ENCODE measurements around the gene IFITM1.
"Not testable (repeated sequence)": the region's sequence is repeated elsewhere in the genome, so short reads cannot be mapped to it uniquely, and the experiment has no call there.

IFITM1 gene

DNA sequence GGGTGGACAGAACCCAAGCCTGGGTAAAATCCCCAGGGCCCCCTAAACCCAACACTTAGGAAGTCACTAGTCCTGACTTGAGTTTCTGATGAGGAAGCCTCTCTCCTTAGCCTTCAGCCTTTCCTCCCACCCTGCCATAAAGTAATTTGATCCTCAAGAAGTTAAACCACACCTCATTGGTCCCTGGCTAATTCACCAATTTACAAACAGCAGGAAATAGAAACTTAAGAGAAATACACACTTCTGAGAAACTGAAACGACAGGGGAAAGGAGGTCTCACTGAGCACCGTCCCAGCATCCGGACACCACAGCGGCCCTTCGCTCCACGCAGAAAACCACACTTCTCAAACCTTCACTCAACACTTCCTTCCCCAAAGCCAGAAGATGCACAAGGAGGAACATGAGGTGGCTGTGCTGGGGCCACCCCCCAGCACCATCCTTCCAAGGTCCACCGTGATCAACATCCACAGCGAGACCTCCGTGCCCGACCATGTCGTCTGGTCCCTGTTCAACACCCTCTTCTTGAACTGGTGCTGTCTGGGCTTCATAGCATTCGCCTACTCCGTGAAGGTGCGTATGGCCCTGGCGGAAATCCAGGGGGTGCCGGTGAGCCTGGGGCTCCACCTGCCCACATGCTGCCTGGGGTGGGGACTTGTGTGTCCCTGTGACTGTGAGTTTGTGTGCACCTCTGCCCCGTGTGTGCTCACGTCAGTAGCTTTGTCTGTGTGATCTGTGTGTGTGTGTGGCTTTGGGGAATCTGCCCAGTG is at the start of gene IFITM1:
Gene IFITM1, plus strand, starts transcription at position 254 of the 767 bp plus-strand sequence. Its CDS starts 131 bp downstream, at position 385.
- DNase-seq (ENCODE audit: low read depth in 1 of 2, low spot score in 1 of 2): no peak

DNA sequence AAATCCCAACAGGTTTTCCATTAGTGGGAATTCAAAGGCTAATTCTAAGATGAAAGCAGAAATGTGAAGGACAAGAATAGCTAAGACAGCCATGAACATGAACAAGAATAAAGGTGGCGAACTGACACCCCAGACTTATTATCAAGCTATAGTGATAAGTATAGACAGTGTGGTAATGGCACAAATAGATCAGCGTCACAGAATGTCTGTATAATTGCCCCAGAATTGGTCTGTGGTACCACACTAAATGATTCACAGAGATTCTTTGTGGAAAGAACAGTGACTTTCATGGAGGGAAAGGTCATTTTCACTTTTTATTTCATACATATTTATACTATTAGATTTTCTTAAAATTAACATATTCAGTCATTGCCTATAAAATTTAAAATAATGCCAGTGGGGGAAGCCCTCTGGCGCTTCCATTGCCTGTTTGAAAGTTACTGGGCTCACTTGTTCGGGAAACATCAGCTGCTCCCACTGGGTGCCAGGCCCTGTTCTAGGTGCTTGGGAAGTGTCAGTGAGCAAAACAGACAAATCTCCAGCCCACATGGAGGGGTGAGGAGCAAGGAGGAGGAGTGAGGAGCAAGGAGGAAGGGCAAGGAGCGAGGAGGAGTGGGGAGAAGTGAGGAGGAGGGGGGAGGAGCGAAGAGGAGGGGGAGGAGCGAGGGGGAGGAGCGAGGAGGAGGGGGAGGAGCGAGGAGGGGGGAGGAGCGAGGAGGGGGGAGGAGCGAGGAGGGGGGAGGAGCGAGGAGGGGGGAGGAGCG is 47.0 kb upstream of the IFITM1 start:
- DNase-seq (ENCODE audit: low read depth in 1 of 2, low spot score in 1 of 2): no peak

DNA sequence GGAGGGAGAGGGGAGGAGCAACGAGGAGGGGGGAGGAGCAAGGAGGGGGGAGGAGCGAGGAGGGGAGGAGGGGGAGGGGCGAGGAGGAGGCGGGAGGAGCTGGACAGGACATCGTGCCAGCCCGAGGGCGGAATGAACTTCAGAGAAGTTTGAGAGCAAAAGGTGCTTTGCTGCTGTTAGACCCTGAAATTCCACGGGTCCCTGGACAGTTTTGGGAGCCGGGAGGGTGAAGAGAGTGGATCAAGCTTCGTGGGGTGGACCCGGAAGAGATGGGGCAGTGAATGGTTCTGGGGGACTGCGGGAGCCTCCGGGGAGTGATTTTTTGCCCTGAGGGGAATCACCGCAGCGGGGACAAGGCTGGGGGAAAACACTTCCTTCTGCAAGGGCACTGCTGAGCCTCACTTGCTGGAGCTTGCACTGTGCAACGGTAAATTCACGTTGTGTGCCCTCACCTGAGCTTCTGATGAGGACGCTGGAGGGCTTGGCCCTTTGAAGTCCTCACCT is 46.3 kb upstream of the IFITM1 start:
- DNase-seq (ENCODE audit: low read depth in 1 of 2, low spot score in 1 of 2): no peak

DNA sequence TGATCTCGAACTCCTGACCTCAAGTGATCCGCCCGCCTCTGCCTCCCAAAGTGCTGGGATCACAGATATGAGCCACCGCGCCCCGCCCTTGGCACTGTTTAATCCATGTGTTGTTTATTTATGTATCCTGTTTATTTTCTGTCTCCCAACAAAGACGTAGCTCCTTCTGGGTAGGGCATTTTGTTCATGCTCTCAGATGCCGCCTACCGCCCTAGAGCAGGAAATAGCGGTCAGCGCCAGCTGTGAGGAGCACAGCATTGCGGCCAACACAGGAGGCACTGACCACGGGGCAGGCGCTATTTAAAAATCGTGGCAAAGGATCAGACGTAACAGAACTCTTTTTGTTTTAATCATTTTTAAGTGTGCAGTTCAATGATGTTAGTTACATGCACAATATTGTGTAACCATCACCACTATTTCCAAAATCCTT is 45.1 kb upstream of the IFITM1 start:
- DNase-seq (ENCODE audit: low read depth in 1 of 2, low spot score in 1 of 2): not testable (repeated sequence)

DNA sequence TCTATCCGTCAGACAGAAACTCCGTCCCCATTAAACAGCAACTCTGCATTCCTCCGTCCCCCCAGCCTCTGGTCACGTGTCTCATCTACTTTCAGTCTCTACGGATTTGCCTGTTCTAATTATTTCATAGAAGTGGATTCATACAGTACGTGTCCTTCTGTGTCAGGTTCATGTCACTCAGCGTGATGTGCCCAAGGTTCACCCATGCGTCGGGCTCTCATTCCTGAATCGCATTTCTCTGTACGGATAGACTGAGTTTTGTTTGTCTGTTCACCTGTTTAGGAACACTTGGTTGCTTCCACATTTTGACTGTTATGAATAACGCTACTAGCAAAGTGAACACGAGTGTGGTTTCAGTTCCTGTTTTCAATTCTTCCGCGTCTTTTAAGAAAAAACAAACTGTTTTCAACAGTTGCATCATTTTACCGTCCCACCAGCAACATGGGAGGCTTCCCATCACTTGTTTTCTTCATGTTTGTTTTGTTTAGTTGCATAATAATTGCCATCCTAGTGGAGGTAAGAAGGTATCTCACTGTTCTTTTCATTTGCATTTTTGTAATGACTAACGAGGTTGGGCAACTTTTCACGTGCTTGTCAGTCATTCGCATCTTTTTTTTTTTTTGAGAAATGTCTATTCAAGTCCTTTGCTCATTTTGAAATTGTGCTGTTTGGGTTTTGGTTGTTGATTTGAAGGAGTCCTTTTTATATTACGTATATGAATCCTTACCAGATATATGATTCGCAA is 44.5 kb upstream of the IFITM1 start:
- no peak for DNase-seq (ENCODE audit: low read depth in 1 of 2, low spot score in 1 of 2)

DNA sequence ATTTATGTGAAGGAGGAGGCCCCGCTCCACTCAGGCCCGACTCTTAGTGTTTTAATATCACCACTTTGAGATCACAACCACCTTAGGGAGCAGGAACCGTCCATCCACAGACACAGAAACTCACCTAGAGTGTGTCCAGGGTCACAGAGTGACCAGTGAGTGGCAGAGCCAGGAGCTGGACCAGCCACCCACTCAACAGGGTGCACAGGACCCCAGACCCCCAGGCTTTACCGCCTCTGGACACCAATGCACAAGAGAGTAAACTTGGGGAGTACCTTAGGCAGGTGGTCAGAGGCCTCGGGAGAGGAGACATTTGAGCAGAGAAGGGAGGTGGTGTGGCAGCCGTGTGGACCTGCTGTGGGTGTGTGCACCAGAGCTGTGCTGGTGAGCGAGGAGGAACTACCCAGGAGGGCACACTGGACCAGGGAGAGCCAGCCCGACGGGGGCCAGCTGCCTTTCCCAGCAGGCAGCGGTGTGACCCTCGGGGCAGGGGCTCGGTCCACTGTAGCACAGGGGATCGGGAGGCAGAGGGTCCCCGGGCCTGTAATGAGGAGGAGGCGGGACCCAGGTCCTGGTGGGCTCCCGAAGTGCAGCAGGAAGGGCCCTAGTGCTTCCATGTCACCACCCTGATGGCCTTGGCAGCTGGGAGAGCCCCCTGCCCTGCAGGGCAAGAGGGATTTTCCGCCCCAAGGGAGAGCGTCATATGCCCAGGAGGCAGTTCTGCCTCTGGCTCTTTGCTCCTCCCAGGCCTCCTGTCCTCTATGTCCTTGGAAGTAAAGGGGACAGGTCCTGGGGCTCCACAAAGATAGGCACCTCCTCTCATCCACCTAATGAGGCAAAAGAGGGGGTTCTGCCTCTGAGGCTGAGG is 43.2 kb upstream of the IFITM1 start:
- DNase-seq (ENCODE audit: low read depth in 1 of 2, low spot score in 1 of 2): no peak

DNA sequence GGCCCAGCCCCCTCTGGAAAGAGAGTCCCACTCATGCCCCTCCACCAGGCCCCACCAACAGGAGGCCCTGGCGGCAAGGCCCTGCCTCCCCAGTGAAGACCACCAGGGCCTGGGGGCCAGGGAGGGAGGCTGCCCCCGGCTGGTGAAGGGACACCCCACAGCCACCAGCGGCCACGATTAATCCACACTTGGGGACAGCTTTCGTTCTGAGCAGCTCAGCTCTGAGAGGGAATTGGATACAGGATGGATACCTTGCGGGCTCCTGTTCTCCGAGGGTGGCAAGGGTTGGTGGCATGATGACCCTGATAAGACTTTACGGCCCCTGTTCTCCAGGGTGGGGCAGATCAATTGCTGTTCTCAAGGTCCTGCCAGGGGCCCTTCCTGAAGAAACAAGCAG is 42.5 kb upstream of the IFITM1 start:
- DNase-seq (ENCODE audit: low read depth in 1 of 2, low spot score in 1 of 2): no peak

DNA sequence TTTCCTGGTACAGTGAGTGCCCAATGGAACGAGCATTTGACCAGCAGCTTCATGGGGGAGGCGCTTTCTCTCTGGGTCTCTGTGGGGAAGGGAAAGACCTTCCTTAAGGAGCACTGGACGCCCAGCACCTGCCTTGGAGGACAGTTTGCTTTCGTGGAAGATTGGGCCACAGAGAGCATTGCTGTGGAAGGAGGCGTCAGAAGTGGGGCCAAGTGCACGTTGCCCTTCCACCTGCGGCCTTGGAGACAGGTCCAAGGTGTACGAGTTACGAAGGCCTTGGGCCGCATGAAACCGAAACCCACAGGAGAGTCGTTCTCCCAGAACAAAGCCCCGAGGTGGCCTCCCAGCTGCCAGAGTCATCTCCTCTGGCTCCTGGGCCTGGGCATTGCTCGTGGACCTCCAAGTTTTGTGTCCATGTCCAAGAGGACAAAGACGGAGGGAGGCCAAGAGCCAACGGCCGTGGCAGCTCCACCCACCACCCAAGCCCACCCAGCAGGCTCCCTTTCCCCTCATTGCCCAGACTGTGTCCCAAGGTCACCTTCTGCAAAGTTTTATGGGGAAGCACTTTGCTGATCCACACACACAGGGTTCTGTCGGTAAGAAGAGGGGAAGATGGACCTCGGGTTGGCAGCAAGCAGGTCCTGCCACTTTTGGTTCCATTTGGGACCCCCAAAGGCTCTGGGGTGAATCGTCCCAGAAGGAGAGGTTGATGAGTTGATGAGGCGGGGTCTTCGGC is 41.5 kb upstream of the IFITM1 start:
- no peak for DNase-seq (ENCODE audit: low read depth in 1 of 2, low spot score in 1 of 2)

DNA sequence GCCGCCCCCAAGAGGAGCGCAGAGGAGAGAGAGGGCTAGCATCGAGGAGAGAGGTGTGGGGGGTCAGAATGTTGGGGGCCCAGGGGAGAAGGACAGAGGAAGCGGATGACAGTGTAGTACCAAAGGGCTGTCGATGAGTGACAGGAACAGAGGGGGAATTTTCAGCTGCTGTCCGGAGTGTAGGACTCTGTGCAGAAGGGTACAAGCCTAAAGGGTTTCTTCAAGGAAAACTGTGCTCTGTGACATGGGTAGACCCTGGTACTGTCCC is 41.0 kb upstream of the IFITM1 start:
- no peak for DNase-seq (ENCODE audit: low read depth in 1 of 2, low spot score in 1 of 2)

DNA sequence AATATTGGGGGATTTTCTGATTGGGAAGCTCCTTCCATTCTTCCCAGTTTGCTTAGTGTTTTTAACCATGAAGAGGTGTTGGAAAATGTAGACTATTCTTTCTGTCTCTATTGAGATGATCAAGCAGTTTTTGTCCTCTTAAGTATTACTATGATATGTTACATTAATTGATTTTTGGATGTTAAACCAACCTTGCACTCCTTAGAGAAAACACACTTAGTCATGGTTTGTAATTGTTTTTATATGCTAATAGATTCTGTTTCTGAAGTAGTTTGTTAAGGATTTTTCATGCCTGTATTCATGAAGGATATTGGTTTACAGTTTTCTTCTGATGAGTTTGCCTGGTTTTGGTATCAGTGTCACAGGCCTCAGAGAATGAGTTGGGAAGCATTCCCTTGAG is 37.6 kb upstream of the IFITM1 start:
- DNase-seq (ENCODE audit: low read depth in 1 of 2, low spot score in 1 of 2): no peak

DNA sequence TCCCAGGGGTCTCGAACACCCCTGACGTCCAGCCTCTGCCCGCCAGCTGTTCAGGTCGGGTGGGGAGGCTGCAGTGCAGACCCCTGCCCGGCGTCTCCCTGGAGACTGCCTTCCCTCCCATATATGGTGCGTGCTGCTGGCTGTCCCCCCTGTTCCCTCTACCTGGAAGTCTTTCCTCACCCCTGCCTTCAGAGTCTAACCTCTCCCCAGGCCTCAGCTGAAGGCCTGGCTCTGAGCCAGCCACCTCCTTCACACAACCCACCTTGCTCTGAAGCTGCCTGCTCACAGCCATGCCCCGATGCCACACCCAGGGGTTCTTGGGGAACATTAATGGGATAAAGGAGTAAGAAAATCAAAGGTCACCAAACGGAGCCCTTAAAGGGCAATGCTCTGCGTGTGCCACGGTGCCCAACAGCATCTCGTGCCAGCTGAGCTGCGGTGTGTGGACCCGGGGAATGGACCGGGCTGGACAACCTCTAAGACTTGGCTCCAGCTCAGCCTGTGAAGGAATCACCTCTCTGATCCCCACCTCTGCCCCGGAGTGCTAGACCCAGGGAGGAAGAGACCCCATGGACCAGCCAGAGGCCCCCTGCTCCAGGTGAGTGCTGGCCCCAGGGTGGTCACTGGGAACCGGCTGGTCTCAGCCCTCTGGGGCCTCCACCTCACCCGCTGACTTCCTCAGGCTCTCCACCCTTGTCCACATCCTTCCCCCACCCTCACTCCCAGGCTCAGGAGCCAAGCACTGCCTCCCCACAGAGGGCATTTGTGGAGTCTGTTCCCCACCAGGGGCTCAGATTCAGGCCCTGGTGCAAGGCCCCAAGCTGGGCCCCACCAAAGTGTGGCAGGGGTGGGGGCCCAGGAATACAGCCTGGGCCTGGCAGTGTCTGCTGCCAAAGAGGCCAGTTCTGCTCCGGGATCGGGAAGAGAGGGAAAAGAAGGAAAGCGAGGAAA is 35.6 kb upstream of the IFITM1 start, which contains the start of gene NLRP6:
Gene NLRP6, plus strand, starts transcription at position 407 of the 951 bp plus-strand sequence. Its CDS starts 163 bp downstream, at position 570.
- DNase-seq (ENCODE audit: low read depth in 1 of 2, low spot score in 1 of 2): no peak

DNA sequence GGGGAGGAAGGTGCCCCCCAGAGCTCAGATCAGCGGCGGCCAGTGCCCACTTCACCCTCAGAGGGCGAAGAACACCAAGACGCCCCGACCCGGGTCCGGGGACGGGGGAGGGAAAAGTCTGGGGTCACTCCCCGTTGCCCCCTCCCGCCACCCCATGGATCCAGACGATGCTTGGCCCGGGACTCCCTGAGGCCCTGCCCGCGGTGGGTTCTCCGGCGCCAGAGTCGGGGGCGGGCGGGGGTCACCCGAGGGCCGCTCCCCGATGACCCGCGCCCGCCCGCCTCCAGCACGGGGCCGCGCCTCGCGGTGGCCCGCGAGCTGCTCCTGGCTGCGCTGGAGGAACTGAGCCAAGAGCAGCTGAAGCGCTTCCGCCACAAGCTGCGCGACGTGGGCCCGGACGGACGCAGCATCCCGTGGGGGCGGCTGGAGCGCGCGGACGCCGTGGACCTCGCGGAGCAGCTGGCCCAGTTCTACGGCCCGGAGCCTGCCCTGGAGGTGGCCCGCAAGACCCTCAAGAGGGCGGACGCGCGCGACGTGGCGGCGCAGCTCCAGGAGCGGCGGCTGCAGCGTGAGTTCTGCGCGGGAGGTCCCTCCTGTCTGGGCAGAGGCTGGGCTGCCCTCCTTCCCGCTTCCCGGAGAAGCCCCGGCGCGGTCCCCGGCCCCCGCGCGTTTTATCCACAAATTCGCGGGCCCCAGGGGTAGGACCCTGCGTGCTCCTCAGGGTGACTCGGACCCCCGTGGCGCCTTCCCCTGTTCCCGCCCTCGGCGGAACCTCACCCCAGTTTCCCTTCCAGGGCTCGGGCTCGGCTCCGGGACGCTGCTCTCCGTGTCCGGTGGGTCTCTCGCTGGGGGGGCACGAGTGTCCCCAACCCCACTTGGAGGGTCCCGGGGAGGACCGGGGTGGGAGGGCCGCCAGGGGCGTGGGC is 34.5 kb upstream of the IFITM1 start:
- no peak for DNase-seq (ENCODE audit: low read depth in 1 of 2, low spot score in 1 of 2)

DNA sequence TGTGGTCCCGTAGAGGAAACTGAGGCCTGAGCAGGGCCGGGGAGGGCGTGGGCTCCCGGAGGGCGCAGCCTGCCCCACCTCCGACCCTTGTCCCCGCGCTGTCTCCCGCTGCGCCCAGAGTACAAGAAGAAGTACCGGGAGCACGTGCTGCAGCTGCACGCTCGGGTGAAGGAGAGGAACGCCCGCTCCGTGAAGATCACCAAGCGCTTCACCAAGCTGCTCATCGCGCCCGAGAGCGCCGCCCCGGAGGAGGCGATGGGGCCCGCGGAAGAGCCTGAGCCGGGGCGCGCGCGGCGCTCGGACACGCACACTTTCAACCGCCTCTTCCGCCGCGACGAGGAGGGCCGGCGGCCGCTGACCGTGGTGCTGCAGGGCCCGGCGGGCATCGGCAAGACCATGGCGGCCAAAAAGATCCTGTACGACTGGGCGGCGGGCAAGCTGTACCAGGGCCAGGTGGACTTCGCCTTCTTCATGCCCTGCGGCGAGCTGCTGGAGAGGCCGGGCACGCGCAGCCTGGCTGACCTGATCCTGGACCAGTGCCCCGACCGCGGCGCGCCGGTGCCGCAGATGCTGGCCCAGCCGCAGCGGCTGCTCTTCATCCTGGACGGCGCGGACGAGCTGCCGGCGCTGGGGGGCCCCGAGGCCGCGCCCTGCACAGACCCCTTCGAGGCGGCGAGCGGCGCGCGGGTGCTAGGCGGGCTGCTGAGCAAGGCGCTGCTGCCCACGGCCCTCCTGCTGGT is 33.7 kb upstream of the IFITM1 start:
- no peak for DNase-seq (ENCODE audit: low read depth in 1 of 2, low spot score in 1 of 2)

DNA sequence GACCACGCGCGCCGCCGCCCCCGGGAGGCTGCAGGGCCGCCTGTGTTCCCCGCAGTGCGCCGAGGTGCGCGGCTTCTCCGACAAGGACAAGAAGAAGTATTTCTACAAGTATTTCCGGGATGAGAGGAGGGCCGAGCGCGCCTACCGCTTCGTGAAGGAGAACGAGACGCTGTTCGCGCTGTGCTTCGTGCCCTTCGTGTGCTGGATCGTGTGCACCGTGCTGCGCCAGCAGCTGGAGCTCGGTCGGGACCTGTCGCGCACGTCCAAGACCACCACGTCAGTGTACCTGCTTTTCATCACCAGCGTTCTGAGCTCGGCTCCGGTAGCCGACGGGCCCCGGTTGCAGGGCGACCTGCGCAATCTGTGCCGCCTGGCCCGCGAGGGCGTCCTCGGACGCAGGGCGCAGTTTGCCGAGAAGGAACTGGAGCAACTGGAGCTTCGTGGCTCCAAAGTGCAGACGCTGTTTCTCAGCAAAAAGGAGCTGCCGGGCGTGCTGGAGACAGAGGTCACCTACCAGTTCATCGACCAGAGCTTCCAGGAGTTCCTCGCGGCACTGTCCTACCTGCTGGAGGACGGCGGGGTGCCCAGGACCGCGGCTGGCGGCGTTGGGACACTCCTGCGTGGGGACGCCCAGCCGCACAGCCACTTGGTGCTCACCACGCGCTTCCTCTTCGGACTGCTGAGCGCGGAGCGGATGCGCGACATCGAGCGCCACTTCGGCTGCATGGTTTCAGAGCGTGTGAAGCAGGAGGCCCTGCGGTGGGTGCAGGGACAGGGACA is 32.9 kb upstream of the IFITM1 start:
- DNase-seq (ENCODE audit: low read depth in 1 of 2, low spot score in 1 of 2): no peak

DNA sequence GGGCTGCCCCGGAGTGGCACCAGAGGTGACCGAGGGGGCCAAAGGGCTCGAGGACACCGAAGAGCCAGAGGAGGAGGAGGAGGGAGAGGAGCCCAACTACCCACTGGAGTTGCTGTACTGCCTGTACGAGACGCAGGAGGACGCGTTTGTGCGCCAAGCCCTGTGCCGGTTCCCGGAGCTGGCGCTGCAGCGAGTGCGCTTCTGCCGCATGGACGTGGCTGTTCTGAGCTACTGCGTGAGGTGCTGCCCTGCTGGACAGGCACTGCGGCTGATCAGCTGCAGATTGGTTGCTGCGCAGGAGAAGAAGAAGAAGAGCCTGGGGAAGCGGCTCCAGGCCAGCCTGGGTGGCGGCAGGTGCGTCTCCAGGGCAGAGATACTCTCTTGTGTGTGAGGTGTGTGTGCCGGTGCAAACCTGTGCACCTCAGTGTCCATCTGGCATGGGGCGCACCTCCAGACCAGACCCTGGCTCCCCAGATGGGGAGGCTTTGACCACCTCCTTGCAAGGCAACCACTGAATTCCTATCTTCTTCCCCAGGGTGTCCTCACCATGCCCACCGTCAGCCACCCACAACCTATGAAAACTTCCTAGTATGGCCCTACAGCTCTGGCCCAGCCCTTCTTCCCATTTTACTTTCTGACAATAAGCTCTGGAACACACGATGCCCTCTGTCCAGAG is 32.2 kb upstream of the IFITM1 start:
- no peak for DNase-seq (ENCODE audit: low read depth in 1 of 2, low spot score in 1 of 2)

DNA sequence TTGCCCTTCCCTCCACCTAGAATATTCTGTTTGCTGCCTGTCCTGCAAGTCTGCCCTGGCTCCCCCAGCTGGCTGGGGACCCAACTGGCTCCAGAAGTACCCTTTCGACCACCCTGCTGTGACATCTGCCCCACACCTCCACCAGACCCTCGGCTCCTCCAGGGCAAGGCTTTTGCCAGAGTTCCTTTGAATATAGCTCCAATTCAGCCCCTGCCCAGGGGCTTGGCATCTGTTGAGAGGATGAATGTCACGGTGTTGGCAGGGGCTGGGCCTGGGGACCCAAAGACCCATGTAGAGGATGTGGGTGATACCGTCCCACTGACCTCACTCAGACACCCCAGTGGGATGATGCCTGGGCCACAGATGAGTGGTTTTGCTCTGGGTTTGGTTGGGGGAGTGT is 31.7 kb upstream of the IFITM1 start:
- no peak for DNase-seq (ENCODE audit: low read depth in 1 of 2, low spot score in 1 of 2)

All from stimulated activated CD4-positive, alpha-beta T cell treated with anti-CD3 and anti-CD28 coated beads, Interleukin-15, amount 100 ng/mL, for 1 hour (primary cell).